ENCODE measurements around the gene TAOK3.
"Not testable (repeated sequence)": the region's sequence is repeated elsewhere in the genome, so short reads cannot be mapped to it uniquely, and the experiment has no call there.

Gene TAOK3

DNA sequence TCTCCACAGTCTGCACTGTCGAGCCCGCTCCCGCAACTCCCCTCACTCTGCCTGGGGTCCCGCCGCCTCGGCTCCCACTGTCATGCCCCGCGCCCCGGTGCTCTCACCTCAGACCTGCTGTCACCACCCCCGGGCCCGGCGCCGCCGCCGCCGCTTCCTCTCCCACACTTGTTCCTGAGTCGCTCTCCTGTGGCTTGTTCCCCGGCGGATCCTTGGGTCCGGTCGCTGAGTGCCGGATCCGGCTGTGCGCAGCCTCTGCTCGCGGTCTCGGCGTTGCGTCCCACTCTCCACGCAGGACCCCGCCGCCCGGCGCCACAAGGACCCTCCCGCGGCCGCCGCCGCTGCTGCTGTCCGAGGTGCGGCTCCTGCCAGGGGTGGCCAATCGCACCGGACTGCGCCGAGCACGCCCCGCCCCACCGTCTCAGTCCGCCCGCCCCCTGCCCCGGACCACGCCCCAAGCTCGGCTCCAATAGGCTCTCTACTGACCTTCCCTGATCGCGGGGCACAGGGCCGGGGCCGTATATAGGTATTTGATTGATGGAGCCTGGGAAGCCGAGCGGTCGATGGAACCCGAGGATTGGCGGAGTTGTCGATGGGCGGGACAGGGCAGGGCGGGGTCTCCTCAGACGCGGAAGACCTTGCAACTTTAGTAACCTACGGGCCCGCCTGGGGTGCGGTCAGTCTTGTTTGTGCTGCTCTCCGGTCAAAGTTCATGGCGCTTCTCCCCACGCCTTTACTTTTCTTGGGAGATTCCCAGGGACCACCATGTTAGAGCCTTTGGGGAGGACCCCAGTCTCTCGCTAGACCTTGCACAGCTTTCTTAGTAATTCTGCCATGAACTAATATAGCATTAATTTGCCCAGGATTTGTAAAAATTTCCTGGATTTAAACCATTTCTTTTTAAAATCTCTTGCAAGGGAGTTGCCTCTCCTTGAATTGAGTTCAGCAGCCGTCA is at the start of gene TAOK3:
TSS of gene TAOK3 (minus strand) at position 367 of the 955 bp plus-strand sequence. CDS start 117,340 bp downstream, outside the sequence.
- DNase-seq (ENCODE audit: low spot score), result peak; percentile 99

DNA sequence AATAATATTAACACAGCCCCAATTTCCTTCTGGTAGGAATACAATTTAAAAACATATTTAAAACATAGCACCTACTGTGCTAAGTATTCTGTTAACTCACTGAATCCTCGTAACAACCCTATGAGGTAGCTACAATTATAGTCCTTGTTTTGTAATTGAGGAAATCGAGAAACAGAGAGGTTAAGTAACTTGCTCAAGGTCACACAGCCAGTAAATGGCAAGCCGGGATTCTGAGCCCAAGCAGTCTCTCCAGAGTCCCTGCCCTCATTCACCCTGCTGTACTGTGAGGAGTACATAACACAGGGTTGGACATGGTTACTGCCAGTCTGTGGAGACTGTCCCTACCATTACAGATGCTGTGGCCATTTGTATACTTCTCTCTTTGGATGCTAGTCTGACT is 48.0 kb upstream of the TAOK3 start:
- no peak for DNase-seq (ENCODE audit: low spot score)

DNA sequence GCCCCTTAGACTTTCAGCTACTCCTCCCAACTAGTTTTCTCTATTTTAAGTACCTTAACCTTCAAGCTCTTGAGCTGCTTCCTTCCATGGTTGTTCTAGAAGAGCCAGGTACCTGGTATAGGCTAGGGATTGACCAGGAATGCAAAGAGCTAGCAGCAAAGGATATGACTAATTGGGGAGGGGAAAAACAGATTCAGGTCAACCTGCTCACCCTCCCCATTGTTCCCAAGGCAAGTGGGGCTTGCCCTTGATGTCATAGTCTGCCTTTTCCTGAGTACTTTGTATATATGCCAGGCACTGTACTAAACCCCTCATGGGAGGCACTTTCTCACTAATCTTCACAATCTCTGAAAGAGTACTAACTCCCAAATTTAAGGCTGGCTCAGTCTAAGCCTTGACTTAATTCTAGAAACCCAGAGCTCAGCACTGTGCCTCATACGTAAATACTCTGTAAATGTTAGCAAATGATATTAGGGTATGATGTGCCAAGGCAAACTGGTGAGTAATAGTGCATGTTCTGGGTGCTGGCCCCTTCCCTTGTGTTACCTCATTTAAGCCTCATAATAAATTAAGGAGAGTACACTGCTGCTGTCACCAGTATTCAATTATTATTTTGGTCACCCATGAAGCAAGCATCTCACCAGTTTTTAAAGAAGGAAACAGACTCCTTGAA is 45.8 kb upstream of the TAOK3 start:
- no peak for DNase-seq (ENCODE audit: low spot score)

DNA sequence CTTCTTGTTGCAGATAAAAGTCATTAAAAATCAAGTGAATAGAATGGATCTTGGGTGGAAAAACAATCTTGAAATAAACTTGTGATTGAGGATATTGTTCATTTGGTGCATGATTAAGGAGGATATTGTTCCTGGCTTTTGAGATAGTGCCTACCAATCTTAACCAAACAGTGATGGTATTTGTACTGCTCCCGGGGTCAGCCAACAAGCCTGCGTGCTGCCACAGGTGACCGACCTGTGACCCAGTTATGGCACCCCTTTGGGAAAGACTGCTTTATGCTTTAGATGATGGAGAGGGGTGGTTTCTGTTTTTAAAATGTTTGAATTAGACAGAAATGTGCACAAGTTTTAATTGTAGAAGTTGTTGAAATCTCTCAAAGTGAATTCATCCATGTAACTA is 45.2 kb upstream of the TAOK3 start:
- no peak for DNase-seq (ENCODE audit: low spot score)

DNA sequence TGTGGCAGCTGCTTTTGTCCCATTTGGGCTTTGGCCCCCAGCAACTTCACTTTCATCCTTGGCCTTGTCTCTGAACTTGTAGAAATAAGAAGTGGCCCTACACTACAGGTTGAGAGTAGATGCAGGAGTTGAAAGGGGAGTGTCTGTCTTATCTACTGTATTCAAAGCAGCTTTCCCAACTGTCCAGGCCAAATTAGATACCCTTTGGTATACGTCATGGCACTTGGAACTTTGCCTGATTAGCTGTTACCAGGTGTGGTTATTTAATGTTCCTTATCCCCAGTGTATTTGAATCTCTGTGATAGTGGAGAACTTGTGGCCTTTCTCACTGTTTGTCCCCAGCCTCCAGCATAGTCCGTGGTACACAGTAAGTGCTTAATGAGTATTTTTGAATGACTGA is 37.1 kb upstream of the TAOK3 start:
- no peak for DNase-seq (ENCODE audit: low spot score)

DNA sequence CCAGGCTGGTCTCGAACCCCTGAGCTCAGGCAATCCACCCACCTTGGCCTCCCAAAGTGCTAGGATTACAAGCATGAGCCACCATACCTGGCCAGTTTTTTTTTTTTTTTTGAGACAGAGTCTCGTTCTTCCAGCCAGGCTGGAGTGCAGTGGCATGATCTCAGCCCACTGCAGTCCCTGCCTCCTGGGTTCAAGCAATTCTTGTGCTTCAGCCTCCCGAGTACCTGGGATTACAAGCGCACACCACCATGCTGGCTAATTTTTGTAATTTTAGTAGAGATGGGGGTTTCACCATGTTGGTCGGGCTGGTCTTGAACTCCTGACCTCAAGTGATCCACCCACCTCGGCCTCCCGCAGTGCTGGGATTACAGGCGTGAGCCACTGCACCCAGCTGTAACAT is 35.5 kb upstream of the TAOK3 start:
- DNase-seq (ENCODE audit: low spot score), result not testable (repeated sequence)

DNA sequence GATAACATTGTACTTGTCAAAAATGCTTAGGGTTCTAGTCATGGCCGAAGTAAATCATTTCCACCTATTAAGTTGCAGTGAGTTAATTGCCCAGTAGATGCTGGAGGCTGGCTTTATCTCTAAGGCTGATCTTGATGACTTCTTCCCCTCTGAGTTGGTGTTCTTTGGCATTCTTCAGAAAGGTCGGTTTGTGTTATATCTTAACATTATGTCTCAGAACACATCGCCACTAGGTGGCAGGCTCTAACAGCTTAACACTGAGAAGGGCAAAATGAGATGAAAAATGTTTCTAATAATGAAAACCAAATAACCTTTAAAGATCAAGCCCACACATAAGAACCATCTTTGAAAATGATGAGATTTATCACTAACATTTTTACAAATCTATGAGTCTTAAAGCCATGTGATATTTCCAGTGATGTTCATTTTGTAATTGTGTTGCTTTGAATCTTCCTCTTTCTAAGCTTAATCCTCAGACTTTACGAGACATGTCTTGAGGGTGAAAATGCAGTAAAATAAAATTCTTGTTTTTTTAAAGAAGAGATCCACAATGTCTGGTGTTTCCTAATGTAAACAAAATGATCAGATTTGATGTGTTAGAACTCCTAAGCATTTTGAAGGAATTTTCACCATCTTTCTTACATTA is 32.3 kb upstream of the TAOK3 start:
- DNase-seq (ENCODE audit: low spot score), result peak; percentile 84

DNA sequence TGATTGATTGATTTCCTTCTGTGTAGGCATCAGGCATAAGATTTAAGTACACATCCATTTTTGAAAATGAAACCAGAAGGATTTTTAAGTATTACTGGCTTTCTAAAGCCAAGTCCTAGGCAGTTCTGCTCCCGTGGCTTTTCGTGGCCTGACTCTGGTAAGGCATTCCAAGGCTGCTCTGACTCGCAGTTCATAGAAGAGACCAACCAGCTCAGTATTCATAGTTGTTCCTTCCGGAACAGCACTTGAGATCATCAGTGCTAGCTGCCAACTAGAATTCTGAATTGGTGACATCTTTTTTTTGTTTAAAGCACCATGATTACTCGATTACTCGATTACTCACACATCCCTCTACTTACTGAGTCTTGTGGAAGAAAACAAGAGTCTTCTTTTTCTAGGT is 29.5 kb upstream of the TAOK3 start:
- peak; percentile 48 for DNase-seq (ENCODE audit: low spot score)

DNA sequence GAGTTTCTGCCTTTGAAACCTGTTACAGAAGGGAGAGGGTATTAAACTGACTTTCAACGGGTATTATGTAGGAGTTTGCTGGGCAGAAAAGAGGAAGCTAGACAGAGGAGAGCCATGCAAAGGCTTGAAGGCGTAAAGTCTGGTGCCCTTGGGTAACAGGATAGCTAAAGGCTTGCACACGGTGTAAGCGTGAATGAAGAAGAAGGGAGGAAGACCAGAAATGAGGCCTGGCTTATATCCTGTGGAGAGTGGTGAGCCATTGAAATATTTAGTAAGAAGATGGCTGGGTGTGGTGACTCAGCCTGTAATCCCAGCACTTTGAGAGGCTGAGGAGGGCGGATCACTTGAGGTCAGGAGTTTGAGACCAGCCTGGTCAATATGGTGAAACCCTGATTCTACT is 26.2 kb upstream of the TAOK3 start:
- DNase-seq (ENCODE audit: low spot score), result no peak

DNA sequence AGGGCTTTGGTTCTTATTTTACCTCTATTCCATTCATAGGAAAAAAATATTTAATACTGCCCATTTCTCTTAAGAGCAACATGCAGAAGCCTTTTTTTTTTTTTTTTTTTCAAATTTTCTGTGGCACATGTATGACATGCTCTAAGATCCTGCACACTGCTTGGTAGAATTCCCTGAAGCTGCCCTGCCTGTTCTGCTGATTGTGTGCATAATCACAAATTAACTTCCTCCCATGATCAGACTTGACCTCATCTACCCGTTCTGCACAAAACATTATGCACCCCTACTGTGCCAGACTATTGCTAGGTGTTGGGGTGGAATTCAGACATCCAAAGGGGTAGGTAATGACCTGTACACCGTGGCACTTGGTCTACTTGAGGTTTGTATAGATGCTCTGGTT is 25.8 kb upstream of the TAOK3 start:
- no peak for DNase-seq (ENCODE audit: low spot score)

DNA sequence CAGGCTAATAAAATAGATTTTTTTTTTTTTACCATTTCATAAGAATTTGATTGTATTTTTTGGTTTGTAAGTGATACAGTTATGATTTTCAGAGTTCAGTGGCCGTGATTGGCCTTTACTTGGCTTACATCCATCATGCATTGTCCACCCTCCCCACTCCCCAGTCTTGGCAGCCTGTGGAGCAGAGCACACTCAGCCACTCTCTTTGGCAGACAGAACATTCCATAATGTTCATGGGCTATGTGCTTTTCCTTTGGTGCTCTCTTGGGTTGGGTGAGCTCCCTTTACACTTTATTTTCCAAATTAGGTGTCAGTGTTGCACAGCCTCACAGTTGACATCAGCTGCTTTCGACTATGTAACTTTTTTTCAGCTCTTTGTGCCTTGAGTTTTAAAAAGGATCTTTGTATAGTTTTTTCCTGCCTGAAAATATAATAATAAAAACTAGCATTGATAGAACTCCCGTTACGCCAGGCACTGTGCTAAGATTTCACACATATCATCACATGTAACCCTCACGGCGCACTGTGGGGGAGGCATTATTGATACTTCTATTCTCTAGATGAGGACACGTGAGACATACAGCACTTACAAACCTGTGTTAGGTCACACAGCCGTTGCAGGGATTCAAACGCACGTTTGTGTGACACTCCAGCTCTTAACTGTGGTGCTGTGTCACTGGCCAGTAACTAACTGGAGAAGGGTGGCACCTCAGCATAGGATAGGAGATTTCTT is 25.2 kb upstream of the TAOK3 start:
- DNase-seq (ENCODE audit: low spot score), result no peak

DNA sequence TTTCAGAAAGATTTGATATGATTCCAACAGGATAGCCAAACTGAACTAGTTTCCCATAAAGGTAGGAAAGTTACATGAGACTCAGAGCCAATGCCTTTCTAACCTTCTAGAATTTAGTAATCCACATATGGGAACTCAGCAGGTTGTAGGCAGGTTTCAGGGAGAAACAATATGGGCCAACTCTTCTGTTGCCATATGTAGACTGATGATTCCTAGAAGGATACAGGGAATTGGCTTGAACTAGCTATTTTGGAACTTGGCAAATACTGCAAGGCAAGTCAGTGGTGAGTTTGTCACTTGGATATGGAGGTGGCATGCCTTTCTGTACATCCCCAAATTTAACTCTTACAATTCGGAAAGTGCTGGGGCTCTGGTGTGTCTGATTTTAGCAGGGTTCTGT is 19.1 kb upstream of the TAOK3 start:
- no peak for DNase-seq (ENCODE audit: low spot score)

DNA sequence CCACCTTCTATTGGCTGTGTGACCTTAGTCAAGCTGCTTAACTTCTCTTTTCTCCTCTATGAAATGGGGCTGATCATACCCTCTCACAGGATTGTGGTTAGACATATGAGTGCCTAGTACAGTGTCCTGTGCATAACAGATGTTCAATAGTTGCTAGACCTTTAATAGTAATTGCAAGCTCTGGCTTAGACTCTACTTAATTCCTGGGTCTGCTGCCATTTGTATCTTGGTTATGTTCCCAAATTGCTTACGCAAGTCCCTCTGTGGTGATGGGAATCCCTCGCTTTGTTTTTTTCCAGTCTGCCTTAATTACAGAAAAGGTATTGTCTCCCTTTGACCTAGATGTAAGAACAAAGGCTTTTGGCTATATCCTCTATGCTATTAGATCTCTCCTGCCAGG is 18.7 kb upstream of the TAOK3 start:
- no peak for DNase-seq (ENCODE audit: low spot score)

DNA sequence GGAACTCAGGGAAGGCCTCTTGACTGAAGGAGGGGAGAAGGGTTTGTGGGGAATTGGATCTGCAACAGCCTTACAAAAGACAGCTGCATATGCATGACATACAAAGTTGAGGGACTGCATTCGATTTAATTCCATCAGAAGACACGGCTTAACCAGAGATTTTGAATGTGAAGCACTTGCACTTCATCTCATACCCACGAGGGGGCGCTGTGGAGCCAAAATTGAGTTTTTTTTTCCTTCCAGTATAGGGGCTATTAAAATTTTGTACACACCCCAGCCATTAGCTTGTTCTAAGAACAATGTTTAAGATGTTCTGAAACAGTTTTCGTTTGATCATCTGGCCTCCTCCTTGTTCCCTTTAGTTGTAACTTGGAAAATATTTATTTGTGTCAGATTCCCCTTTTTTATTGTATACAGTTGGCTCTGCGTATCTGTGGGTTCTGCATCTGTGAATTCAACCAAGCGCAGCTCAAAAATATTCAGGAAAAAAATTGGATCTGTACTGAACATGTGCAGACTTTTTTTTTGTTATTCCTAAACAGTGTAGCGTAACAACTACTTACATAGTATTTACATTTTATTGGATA is 5.3 kb upstream of the TAOK3 start:
- peak; percentile 70 for DNase-seq (ENCODE audit: low spot score)

DNA sequence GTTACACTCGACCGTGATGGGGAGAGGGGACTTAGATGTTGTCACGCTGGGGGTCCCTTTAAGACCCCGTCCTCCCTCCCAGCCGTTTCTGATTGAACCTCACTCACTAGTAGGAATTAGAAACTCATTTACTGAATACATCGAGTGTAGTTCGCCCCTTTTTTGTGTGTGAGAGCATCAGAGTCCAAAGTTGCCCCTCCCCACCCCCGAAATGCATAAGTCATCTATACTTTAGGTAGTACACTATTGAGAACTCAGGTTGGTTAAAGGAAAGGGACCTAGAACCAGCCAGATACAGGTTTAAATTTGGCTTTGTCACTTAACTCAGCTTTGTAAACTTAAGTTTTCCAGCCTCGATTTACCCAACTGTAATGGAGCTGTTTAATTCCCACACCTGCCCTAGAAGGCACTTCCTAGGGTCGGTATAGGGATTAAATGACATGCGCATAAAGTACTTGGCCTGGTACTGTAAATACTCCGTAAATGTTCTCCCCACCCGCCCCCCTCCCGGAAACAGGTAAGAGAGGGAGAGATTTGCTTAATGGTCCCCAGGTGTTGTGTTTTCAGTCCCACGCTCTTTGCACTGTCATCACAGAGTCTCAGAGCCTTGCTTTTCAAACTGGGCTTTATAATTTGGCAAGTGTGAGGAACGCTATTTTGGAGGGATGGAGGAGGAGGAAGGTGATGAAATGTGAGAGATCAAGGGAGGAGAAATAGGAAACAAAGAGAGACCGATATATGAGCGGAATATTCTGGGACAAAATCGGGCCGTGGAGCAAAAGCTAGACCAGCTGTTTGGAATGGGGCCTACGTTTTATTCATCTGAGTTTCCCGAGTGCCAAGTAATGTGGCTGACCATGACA is 4.5 kb upstream of the TAOK3 start:
- DNase-seq (ENCODE audit: low spot score), result peak; percentile 21

DNA sequence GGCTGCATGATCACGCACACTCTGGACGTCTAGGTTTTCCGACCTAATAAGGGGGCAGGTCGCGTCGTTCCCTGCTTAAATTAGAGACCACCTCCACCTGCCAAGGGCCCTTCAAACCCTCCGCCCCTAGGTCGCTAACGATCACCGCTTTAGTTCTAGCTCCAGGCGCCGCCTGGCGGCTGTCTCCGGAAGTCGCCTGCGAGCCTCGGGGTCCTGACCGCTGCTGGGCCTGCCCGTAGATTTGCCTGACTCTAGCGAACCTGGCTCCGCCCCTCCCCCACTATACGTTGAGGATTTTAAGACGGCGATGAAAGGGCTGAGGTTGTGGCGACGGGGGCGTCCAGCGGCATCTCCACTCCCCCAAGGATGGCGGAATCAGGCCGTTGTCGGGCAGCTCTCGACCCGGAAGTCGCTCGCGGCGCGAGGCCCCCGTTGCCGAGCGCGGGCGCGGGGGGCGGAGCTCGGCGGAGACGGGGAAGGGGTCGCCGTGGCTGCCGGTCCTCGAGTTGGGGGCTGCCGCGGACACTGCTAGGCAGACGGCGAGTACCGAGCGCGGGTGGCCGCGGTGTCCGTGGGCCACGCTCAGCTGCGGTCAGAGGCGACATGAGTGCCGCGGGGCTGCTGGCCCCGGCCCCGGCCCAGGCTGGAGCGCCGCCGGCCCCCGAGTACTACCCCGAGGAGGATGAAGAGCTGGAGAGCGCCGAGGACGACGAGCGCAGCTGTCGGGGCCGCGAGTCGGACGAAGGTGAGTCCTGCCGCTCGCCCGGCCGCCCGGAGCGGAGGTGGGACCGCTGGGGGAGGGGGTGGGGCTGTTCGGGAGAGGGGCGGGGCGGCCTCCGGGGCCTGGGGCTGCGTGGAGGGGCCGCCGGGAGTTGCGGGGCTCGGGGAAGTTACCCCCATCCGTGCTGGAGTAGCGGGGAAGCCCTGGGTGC is 3.6 kb upstream of the TAOK3 start, which contains the start of gene SUDS3:
TSS of gene SUDS3 (plus strand) at position 467 of the 932 bp plus-strand sequence. CDS start at position 604, 137 bp downstream.
- peak; percentile 79 for DNase-seq (ENCODE audit: low spot score)

DNA sequence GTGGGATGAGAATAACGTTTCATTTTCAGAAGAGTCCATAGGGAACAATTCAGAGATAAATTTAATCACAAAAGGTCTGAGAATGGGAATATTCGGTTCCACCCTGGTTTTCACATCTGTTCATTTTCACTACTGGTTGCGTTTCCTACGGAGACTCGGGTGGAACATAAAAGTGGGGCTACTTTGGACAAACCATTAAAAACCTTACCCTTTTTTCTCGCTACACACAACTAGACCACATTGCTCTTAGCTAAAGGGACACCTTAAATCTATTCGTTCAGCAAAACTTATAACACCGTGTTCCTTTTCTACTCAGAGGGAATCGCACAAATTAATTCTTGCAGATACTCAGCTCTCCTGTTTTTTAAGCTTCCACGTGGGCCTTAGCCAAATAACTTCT is 2.6 kb upstream of the TAOK3 start:
- DNase-seq (ENCODE audit: low spot score), result no peak

DNA sequence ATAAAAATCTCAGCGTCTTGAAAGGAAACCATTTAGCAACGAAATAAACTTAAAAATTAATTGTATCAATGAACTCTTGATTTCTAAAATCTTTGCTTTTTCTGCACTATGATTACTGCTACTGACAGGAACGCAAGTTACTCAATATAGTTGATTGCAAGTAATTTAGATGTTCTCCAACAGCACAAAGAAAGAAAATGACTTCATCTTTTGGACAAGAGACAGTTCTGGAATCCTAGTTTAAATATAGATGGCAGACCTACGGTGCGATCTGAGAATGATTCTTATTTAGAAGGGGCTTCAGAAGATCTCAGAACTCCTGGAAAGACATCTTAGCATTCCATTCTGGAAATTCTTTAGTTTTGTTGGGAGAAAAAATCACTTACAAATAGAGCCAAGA is 2.2 kb upstream of the TAOK3 start:
- DNase-seq (ENCODE audit: low spot score), result no peak

DNA sequence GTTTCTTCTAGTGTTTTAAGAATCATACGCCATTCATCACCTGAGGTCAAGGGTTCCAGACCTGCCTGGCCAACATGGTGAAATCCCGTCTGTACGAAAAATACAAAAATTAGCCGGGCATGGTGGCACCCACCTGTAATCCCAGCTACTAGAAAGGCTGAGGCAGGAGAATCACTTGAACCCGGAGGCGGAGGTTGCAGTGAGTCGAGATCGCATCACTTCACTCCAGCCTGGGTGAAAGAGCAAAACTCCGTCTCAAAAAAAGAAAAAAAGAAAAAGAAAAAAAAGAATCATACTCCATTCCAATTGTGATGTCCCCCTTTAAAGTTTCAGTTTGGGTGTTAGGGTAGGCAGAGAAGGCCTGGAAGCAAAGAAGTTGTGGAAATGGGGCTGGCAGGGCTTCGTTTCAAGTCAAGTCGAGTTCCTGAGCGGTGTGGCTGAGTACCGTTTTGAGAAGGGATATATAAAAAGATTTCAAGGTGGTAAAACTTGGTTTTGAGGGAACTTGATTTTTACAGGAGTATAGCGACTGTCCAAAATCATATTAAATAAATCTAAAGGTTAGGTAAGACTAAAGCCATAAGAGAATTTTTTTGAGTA is 1.5 kb upstream of the TAOK3 start:
- DNase-seq (ENCODE audit: low spot score), result no peak

All from RKO (cell line).